GM21447 (cell line): ENCODE measurements around the gene TTLL11.
"Not testable (repeated sequence)": the region's sequence is repeated elsewhere in the genome, so short reads cannot be mapped to it uniquely, and the experiment has no call there.

ENCODE experiments used
- ATAC-seq: cut with Tn5 transposase; IDR thresholded peaks from one replicate; pipeline ENCODE4 v1.9.1; 2021; ENCODE audit not compliant: unreplicated experiment

Gene TTLL11

DNA sequence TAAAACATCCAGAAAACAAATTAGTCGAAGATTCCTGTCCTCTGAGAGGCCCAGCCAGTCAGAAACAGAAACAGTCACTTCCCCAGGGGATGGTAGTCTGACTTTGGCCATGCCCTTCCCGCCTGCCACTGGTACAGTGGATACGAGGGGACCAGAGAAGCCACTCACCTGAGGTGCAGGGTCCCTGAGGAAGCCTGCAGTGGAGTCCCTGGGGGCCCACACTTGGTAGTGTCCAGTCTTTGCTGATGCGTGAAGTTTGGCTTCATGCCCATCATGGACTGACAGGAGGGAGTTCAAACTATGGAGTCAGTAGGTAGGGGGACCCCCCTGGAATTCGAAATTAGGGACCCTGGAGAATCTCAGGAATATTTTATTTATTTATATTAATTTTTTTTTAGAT is 294.2 kb downstream of the TTLL11 start:
- ATAC-seq, result no peak

GRCh38 chr9:121797081-121797480 is 296.0 kb downstream of the TTLL11 start:
- no peak for ATAC-seq

GRCh38 chr9:121794334-121794733 is 298.8 kb downstream of the TTLL11 start:
- not testable (repeated sequence) for ATAC-seq

GRCh38 chr9:121792476-121792875 is 300.6 kb downstream of the TTLL11 start:
- not testable (repeated sequence) for ATAC-seq

GRCh38 chr9:121790841-121791240 is 302.3 kb downstream of the TTLL11 start:
- ATAC-seq, result no peak

DNA sequence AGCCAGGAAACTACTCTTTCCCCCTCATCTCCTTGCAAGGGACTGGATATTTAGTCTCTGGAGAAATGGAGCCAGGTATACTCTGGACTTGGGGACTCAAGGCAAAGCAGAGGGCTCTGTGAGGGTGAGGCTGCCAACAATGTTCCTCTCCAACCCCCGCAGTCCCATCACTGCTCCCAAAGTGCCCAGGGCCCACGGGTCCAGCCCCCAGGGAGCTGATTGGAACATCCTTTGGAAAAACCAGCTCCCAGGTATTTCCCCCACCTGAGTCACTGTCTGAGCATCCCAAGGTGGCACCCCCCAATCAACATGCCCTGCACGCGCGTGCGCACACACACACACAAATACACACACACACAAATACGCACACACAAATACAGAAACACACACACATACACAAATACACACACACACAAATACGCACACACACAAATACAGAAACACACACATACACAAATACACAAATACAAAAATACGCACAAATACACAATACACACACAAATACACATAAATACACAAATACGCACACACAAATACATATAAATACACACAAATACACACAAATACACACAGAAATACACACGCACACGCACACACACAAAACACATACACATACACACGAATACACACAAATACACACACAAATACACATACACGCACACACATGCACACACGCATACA is 304.3 kb downstream of the TTLL11 start:
- ATAC-seq, result no peak

DNA sequence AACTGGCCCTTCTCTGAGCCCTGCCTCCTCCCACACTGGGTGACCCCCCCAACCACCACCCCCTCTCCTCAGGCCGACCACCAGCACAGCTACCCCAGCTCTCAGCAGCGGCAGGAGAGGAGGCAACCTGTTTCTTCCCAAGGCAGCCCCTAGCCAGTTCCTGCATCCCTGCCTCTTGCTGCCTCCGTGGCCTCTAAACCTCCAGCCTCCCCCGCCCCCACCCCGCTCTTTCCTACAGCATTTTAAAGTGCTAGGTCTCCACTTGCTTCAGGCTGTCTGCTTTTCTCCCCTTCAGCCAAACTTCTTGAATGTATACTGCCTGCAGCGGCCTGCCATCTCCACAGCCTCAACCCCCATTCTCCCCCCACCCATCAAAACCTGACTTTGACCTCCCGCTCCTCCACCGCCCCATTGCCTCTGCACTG is 306.1 kb downstream of the TTLL11 start:
- no peak for ATAC-seq

- no peak for ATAC-seq
Observed at GRCh38 chr9:121786543-121786948, 306.6 kb downstream of the TTLL11 start.

GRCh38 chr9:121785673-121786542 is 307.2 kb downstream of the TTLL11 start:
- ATAC-seq, result no peak

DNA sequence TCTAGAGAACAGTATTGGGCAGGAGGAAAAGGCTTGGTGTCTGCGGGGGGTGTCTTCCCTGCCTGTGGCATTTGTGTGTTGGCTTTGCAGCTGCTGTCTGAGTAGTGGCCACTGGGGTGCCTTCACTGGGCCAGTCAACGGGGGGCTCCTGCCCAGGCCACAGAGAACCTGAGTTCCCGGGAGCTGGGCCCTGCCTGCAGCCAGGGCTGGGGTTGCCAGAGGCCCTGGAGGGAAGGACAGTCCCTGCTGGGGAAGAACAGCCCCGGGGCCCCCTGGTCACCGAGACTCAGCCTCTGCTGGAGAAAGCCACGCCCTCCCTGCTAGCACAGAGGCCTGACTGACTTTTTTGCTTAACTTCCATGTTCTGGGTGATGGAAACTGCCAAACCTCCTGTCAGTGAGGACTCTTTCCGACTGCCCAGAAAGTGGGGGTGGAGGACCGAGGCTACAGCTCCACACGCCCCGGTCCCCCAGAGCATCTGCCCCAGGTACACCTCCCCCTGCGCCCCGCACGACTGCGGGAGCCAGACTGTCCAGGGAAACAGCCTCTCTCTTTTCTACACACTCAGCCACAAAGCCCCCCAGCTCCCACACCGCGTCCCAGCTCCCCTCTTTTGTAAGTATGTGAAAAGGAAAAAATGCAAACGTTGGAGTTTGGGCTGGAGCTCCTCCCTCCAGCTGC is 308.2 kb downstream of the TTLL11 start:
- no peak for ATAC-seq

DNA sequence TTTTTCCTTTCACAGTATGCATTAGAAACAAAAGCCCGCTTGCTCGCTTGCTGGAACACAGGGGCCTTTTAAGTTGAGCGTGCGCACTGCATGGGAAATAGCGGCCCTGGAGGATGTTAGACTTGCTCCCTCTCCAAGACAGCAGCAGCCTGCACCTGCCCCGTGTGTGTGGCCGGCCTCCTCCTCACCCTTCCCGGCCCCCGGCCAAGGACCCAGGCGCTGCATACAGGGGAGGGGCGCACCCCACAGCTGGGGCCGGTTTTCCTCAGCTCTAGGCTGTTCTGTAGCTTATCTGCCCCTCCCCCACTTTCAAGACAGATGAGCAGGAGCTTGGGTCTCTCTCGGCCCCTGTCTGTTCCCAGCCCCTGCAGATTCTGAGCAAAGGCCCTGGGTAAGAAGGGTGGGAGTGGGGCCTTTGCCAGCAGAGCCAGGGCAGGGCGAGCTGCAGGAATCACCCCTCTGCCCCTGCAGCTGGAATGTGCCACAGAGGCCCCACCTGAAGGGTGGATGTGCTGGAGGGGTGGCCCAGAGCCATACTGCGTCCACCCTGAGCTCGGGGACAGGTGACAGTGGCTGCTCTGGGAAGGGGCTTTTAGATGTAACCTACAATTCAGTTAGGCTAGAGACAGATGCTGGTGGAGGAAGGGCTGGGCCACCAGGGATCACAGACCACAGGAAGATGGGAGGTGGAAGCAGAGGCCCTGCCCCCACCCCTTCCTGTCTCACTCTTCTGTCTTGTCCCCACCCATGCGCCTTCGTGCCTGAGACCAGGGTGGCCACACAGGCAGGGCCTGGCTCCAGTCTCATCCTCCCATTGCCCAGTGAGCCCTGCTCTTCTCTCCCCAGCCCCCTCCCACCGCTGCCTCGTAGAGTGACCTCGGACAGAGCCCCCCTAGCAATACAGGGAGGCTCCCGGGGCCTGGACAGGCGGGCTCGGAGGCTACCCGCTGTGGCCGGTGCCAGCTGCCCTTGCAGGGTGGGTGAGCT is 309.3 kb downstream of the TTLL11 start:
- no peak for ATAC-seq

GRCh38 chr9:121783111-121783510 is 310.0 kb downstream of the TTLL11 start:
- no peak for ATAC-seq

GRCh38 chr9:121782514-121783110 is 310.5 kb downstream of the TTLL11 start:
- ATAC-seq, result no peak

GRCh38 chr9:121781701-121782464 is 311.2 kb downstream of the TTLL11 start:
- ATAC-seq, result no peak

- no peak for ATAC-seq
Observed at GRCh38 chr9:121781145-121781548, 312.0 kb downstream of the TTLL11 start.

- ATAC-seq, result no peak
Observed at GRCh38 chr9:121780177-121781040, 312.7 kb downstream of the TTLL11 start.

- no peak for ATAC-seq
Observed at GRCh38 chr9:121779381-121780117, 313.6 kb downstream of the TTLL11 start.
